Neural cell (in vitro differentiated cells): ENCODE measurements around the gene BNC2. TPM values are rescaled to one million over a fixed set of nuclear protein-coding genes. Genes with fewer than 3 reads are reported as not detected.

Experiments
- H2AFZ ChIP-seq: fragments of 200-600, 300-800 bp; sonication (generic), shearing (Covaris generic); 2 replicates; pipeline ENCODE4 v1.6.0; 2014; ENCODE audit warnings: low read depth, mild to moderate bottlenecking, antibody characterized with exemption, low read length, moderate library complexity
- H3F3A ChIP-seq: fragments of 200-600 bp; shearing (Covaris generic); 2 replicates; pipeline ENCODE4 v1.6.1; 2016; ENCODE audit warnings: mild to moderate bottlenecking, moderate library complexity, mixed read lengths, antibody characterized with exemption, low read length; ENCODE audit not compliant: insufficient read depth, poor library complexity, severe bottlenecking
- H3K27ac ChIP-seq: fragments of 200-600, 300-800 bp; sonication (generic), shearing (Covaris generic); 2 replicates; pipeline ENCODE4 v1.5.1; 2014; ENCODE audit warnings: mild to moderate bottlenecking, low read length, moderate library complexity
- H3K27me3 ChIP-seq: fragments of 300-800, 200-600 bp; sonication (generic), shearing (Covaris generic); 2 replicates; pipeline ENCODE4 v1.6.0; 2014; ENCODE audit warnings: mild to moderate bottlenecking, low read depth, low read length, moderate library complexity; ENCODE audit not compliant: insufficient read depth
- H3K36me3 ChIP-seq: fragments of 300-800, 200-600 bp; sonication (generic), shearing (Covaris generic); 2 replicates; pipeline ENCODE4 v1.5.1; 2014; ENCODE audit warnings: mild to moderate bottlenecking, antibody characterized with exemption, low read length, moderate library complexity; ENCODE audit not compliant: insufficient read depth
- H3K4me2 ChIP-seq: fragments of 300-800, 200-600 bp; sonication (generic), shearing (Covaris generic); 2 replicates; pipeline ENCODE4 v1.6.0; 2014; ENCODE audit warnings: mild to moderate bottlenecking, low read length
- H3K4me3 ChIP-seq: fragments of 300-800, 200-600 bp; sonication (generic), shearing (Covaris generic); 2 replicates; pipeline ENCODE4 v1.5.1; 2014; ENCODE audit warnings: mild to moderate bottlenecking, low read length, moderate library complexity
- H3K79me2 ChIP-seq: fragments of 200-600 bp; shearing (Covaris generic); replicated peaks from 2 replicates; pipeline ENCODE4 v1.6.0; 2014; ENCODE audit warnings: mild to moderate bottlenecking, low read length, moderate library complexity; ENCODE audit not compliant: insufficient read depth
- H3K9ac ChIP-seq: fragments of 300-800, 200-600 bp; sonication (generic), shearing (Covaris generic); 2 replicates; pipeline ENCODE4 v1.6.1; 2016; ENCODE audit warnings: mild to moderate bottlenecking, low read length, mixed read lengths
- H3K9me2 ChIP-seq: fragments of 200-600 bp; shearing (Covaris generic); 2 replicates; pipeline ENCODE4 v1.6.1; 2016; ENCODE audit warnings: mild to moderate bottlenecking, low read length, mixed read lengths; ENCODE audit not compliant: insufficient read depth
- H3K9me3 ChIP-seq: fragments of 200-600, 300-800 bp; sonication (generic), shearing (Covaris generic); 2 replicates; pipeline ENCODE4 v1.6.1; 2016; ENCODE audit warnings: mild to moderate bottlenecking, mixed run types, low read length, moderate library complexity, mixed read lengths
- H4K20me1 ChIP-seq: fragments of 200-600 bp; shearing (Covaris generic); 2 replicates; pipeline ENCODE4 v1.6.1; 2016; ENCODE audit warnings: mild to moderate bottlenecking, mixed run types; ENCODE audit not compliant: insufficient read depth
- EP300 ChIP-seq: fragments of 450-650 bp; conservative IDR thresholded peaks from 2 replicates; pipeline ENCODE4 v1.6.1; 2014; ENCODE audit warnings: antibody characterized with exemption, mild to moderate bottlenecking, moderate library complexity; ENCODE audit not compliant: poor library complexity, severe bottlenecking
- EZH2 ChIP-seq: fragments of 200-600, 300-800 bp; shearing (Covaris generic), sonication (generic); IDR thresholded peaks from 2 replicates; pipeline ENCODE4 v1.6.1; 2014; ENCODE audit warnings: antibody characterized with exemption, low read length, borderline replicate concordance, mild to moderate bottlenecking; ENCODE audit not compliant: insufficient read depth, poor library complexity, severe bottlenecking
- MXI1 ChIP-seq: fragments of 450-650 bp; conservative IDR thresholded peaks from 2 replicates; pipeline ENCODE4 v1.6.1; 2014; ENCODE audit warnings: antibody characterized with exemption, mild to moderate bottlenecking; ENCODE audit not compliant: poor library complexity, severe bottlenecking
- POLR2AphosphoS5 ChIP-seq: IDR thresholded peaks from 2 replicates; pipeline ENCODE4 v1.6.1; 2012
- RAD21 ChIP-seq: fragments of 450-650 bp; conservative IDR thresholded peaks from 2 replicates; pipeline ENCODE4 v1.6.1; 2014; ENCODE audit warnings: antibody characterized with exemption, mild to moderate bottlenecking, moderate library complexity
- SMC3 ChIP-seq: fragments of 450-650 bp; conservative IDR thresholded peaks from 2 replicates; pipeline ENCODE4 v1.6.1; 2014; ENCODE audit warnings: antibody characterized with exemption, mild to moderate bottlenecking, moderate library complexity; ENCODE audit not compliant: poor library complexity
- TAF1 ChIP-seq: IDR thresholded peaks from 2 replicates; pipeline ENCODE4 v1.6.1; 2012; ENCODE audit warnings: low read depth
- polyA plus RNA-seq: library from polyadenylated mRNA; depleted of rRNA; stranded (reverse); fragments of >200 nt; gene quantifications from 2 replicates; pipeline ENCODE4 v1.2.3, GENCODE V29; 2014
- TF ChIP-seq, protein P1 (sequence below): fragments of 450-650 bp; IDR thresholded peaks from 2 replicates; pipeline ENCODE4 v1.5.1; 2014; ENCODE audit warnings: antibody characterized with exemption, mild to moderate bottlenecking, moderate library complexity; ENCODE audit not compliant: poor library complexity, severe bottlenecking
- TF ChIP-seq, protein P2 (sequence below): IDR thresholded peaks from 2 replicates; pipeline ENCODE4 v1.6.1; 2012; ENCODE audit warnings: borderline replicate concordance

BNC2 gene
- polyA plus RNA-seq, 1 donor from 2014 or later, result 1.3 TPM

- Histone ChIP-seq H3K4me2 (no peak overlapping the region), H3K79me2 (no peaks in the 10 kb centered on the region), H3K9ac (no peak overlapping the region)
These were observed 198.8 kb downstream of the BNC2 start for GRCh38 chr9:16671591-16672137.

DNA sequence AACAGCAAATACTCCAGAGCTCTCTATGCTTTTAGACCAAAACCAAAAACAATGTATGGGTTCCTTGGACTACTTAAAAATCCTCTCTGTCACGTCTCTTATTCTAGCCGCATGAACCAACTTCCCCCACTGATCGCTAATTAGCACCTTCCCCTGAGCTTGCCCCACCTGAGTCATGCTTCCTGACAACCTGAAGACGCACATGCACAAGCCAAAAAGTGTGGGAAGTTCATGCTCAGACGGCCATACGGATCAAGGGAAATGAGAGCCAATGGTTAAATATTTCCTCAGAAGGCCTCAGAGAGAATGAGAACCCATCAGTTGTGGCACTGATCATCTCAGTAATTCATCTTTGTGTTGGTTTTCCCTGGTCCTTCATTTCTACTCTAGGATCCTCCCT is 199.7 kb downstream of the BNC2 start:
- H3K9me3 ChIP-seq, result no peaks in the 10 kb centered on the region
- no peaks in the 10 kb centered on the region for H3K27me3 ChIP-seq
- no peak overlapping the region for H3K9ac ChIP-seq
- H2AFZ ChIP-seq, result no peak overlapping the region
- no peaks in the 10 kb centered on the region for H4K20me1 ChIP-seq
- no peak overlapping the region for H3K4me3 ChIP-seq
- no peak overlapping the region for H3K27ac ChIP-seq
- no peaks in the 10 kb centered on the region for H3K9me2 ChIP-seq
- H3K79me2 ChIP-seq, result no peaks in the 10 kb centered on the region
- no peak for TF ChIP-seq EP300
- TF ChIP-seq, protein P1, sequence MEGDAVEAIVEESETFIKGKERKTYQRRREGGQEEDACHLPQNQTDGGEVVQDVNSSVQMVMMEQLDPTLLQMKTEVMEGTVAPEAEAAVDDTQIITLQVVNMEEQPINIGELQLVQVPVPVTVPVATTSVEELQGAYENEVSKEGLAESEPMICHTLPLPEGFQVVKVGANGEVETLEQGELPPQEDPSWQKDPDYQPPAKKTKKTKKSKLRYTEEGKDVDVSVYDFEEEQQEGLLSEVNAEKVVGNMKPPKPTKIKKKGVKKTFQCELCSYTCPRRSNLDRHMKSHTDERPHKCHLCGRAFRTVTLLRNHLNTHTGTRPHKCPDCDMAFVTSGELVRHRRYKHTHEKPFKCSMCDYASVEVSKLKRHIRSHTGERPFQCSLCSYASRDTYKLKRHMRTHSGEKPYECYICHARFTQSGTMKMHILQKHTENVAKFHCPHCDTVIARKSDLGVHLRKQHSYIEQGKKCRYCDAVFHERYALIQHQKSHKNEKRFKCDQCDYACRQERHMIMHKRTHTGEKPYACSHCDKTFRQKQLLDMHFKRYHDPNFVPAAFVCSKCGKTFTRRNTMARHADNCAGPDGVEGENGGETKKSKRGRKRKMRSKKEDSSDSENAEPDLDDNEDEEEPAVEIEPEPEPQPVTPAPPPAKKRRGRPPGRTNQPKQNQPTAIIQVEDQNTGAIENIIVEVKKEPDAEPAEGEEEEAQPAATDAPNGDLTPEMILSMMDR, result no peak
- no peak for TF ChIP-seq EZH2
- TF ChIP-seq SMC3, result no peak
- TF ChIP-seq, protein P2, sequence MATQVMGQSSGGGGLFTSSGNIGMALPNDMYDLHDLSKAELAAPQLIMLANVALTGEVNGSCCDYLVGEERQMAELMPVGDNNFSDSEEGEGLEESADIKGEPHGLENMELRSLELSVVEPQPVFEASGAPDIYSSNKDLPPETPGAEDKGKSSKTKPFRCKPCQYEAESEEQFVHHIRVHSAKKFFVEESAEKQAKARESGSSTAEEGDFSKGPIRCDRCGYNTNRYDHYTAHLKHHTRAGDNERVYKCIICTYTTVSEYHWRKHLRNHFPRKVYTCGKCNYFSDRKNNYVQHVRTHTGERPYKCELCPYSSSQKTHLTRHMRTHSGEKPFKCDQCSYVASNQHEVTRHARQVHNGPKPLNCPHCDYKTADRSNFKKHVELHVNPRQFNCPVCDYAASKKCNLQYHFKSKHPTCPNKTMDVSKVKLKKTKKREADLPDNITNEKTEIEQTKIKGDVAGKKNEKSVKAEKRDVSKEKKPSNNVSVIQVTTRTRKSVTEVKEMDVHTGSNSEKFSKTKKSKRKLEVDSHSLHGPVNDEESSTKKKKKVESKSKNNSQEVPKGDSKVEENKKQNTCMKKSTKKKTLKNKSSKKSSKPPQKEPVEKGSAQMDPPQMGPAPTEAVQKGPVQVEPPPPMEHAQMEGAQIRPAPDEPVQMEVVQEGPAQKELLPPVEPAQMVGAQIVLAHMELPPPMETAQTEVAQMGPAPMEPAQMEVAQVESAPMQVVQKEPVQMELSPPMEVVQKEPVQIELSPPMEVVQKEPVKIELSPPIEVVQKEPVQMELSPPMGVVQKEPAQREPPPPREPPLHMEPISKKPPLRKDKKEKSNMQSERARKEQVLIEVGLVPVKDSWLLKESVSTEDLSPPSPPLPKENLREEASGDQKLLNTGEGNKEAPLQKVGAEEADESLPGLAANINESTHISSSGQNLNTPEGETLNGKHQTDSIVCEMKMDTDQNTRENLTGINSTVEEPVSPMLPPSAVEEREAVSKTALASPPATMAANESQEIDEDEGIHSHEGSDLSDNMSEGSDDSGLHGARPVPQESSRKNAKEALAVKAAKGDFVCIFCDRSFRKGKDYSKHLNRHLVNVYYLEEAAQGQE, result no peak
- no peak for TF ChIP-seq RAD21
- TF ChIP-seq POLR2AphosphoS5, result no peak
- no peak for TF ChIP-seq TAF1
- H3F3A ChIP-seq, result no peaks in the 10 kb centered on the region
- H3K36me3 ChIP-seq, result no peaks in the 10 kb centered on the region
- H3K4me2 ChIP-seq, result no peak overlapping the region

More at GRCh38 chr9:16671591-16672137, 198.8 kb downstream of the BNC2 start:
- Histone ChIP-seq H3K9me3 (no peaks in the 10 kb centered on the region), H3K9me2 (no peaks in the 10 kb centered on the region), H3K36me3 (no peaks in the 10 kb centered on the region), H3K27ac (no peak overlapping the region), H2AFZ (no peak overlapping the region), H3F3A (no peaks in the 10 kb centered on the region), H4K20me1 (no peaks in the 10 kb centered on the region), H3K4me3 (no peak overlapping the region), H3K27me3 (no peaks in the 10 kb centered on the region)
- no peak for TF ChIP-seq RAD21
- TF ChIP-seq, protein P1, result no peak
- no peak for TF ChIP-seq SMC3
- no peak for TF ChIP-seq EP300
- TF ChIP-seq, protein P2, result no peak
- no peak for TF ChIP-seq EZH2
- no peak for TF ChIP-seq MXI1
- no peak for TF ChIP-seq TAF1
- no peak for TF ChIP-seq POLR2AphosphoS5
